ENCODE results near the gene MEOX1.
"Not testable (repeated sequence)": the region's sequence is repeated elsewhere in the genome, so short reads cannot be mapped to it uniquely, and the experiment has no call there.

MEOX1 gene

GRCh38 chr17:43604549-43604948, 57.2 kb downstream of the MEOX1 start:
- CTCF ChIA-PET: interaction anchor here (1.3 to 1.7 kb wide), 3 partner anchors 7 to 28 kb away, joined by 3 to 7 read pairs (median 4); no protein-coding TSS in a partner anchor
- no peak for DNase-seq (ENCODE audit: extremely low spot score)
- TF ChIP-seq, protein P1, sequence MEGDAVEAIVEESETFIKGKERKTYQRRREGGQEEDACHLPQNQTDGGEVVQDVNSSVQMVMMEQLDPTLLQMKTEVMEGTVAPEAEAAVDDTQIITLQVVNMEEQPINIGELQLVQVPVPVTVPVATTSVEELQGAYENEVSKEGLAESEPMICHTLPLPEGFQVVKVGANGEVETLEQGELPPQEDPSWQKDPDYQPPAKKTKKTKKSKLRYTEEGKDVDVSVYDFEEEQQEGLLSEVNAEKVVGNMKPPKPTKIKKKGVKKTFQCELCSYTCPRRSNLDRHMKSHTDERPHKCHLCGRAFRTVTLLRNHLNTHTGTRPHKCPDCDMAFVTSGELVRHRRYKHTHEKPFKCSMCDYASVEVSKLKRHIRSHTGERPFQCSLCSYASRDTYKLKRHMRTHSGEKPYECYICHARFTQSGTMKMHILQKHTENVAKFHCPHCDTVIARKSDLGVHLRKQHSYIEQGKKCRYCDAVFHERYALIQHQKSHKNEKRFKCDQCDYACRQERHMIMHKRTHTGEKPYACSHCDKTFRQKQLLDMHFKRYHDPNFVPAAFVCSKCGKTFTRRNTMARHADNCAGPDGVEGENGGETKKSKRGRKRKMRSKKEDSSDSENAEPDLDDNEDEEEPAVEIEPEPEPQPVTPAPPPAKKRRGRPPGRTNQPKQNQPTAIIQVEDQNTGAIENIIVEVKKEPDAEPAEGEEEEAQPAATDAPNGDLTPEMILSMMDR (IDR thresholded peaks at IDR 0.05; ENCODE audit: control extremely low read depth, extremely low read depth, low read depth, missing control alignments): no peak
- POLR2A ChIA-PET: no interaction called here

- POLR2A ChIA-PET: no interaction called here
- DNase-seq (ENCODE audit: extremely low spot score): no peak
- TF ChIP-seq, protein P1 (IDR thresholded peaks at IDR 0.05; ENCODE audit: control extremely low read depth, extremely low read depth, low read depth, missing control alignments): no peak
- CTCF ChIA-PET: no interaction called here
Measured at GRCh38 chr17:43603321-43603720, 58.4 kb downstream of the MEOX1 start.

GRCh38 chr17:43602556-43602955, 59.2 kb downstream of the MEOX1 start:
- DNase-seq (ENCODE audit: extremely low spot score); POLR2A ChIA-PET; CTCF ChIA-PET: not testable (repeated sequence)

GRCh38 chr17:43601280-43602039, 60.3 kb downstream of the MEOX1 start:
- ChIA-PET POLR2A (no interaction called here), CTCF (no interaction called here)
- DNase-seq (ENCODE audit: extremely low spot score): no peak
- TF ChIP-seq, protein P1 (IDR thresholded peaks at IDR 0.05; ENCODE audit: control extremely low read depth, extremely low read depth, low read depth, missing control alignments): no peak

DNA sequence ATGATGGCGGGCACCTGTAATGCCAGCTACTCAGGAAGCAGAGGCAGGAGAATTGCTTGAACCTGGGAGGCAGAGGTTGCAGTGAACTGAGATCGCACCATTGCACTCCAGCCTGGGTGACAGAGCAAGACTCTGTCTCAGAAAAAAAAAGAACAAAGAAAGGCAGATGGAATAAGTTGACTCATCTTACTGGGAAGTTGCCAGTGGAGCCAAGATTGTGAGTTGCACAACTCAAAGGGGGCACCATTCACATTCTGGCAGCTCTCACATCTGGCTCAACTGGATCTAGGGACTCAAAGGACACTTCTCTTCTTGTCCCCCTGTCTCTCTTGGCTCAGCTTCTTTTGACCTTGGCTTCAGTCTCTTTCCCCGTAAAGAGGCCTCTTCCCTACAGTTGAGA, 61.9 kb downstream of the MEOX1 start:
- no peak for DNase-seq (ENCODE audit: extremely low spot score)
- TF ChIP-seq, protein P1 (IDR thresholded peaks at IDR 0.05; ENCODE audit: control extremely low read depth, extremely low read depth, low read depth, missing control alignments): no peak
- POLR2A ChIA-PET: interaction anchor here (0.5 kb wide), 1 partner anchor 13 kb away, joined by 3 read pairs; no protein-coding TSS in a partner anchor
- CTCF ChIA-PET: no interaction called here

- CTCF ChIA-PET: no interaction called here
Measured at GRCh38 chr17:43599046-43599395, 62.7 kb downstream of the MEOX1 start.

More at GRCh38 chr17:43599046-43599395, 62.7 kb downstream of the MEOX1 start:
- POLR2A ChIA-PET: no interaction called here
- no peak for DNase-seq (ENCODE audit: extremely low spot score)
- TF ChIP-seq, protein P1 (IDR thresholded peaks at IDR 0.05; ENCODE audit: control extremely low read depth, extremely low read depth, low read depth, missing control alignments): no peak

All from GM10248 (cell line).